Suprapubic skin (tissue), 3 donors: ENCODE measurements around the gene S1PR5.

Experiments used
- EP300 ChIP-seq: sonication (generic); formaldehyde crosslinking; IDR thresholded peaks from one replicate; pipeline ENCODE4 v1.6.1; 2017; ENCODE audit warnings: antibody characterized with exemption
- TF ChIP-seq, protein P1 (sequence below), 2 donors: fragments of 200-600 bp in 1 of 2; fragments of 450-650 bp in 1 of 2; sonication (generic) in 1 of 2; IDR thresholded peaks; one replicate each; pipeline ENCODE4 v1.5.1; 2016 to 2019; ENCODE audit warnings: antibody characterized with exemption in 2 of 2, mild to moderate bottlenecking in 1 of 2, moderate library complexity in 1 of 2

DNA sequence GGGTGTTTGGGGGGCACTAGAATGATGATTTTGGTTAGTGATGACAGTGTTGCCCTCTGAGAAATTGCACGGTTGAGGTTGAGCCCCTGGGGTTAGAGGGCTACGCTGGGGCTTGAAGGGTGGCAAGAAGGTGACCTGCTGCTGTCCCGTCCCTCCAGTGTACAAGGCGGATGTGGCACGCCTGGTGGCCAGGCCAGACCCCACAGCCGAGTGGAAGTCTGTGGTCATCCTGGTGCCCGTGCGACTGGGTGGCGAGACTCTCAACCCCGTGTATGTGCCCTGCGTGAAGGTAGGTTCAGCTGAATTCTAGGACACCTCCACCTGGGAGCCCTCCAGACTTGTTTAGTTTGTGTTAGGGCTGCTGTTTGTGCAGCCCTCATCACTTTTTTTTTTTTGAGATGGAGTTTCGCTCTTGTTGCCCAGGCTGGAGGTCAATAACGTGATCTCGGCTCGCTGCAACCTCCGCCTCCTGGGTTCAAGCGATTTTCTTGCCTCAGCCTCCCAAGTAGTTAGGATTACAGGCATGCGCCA, 31.6 kb upstream of the S1PR5 start:
- TF ChIP-seq, protein P1, sequence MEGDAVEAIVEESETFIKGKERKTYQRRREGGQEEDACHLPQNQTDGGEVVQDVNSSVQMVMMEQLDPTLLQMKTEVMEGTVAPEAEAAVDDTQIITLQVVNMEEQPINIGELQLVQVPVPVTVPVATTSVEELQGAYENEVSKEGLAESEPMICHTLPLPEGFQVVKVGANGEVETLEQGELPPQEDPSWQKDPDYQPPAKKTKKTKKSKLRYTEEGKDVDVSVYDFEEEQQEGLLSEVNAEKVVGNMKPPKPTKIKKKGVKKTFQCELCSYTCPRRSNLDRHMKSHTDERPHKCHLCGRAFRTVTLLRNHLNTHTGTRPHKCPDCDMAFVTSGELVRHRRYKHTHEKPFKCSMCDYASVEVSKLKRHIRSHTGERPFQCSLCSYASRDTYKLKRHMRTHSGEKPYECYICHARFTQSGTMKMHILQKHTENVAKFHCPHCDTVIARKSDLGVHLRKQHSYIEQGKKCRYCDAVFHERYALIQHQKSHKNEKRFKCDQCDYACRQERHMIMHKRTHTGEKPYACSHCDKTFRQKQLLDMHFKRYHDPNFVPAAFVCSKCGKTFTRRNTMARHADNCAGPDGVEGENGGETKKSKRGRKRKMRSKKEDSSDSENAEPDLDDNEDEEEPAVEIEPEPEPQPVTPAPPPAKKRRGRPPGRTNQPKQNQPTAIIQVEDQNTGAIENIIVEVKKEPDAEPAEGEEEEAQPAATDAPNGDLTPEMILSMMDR (IDR thresholded peaks at IDR 0.05) = no peak
- TF ChIP-seq EP300 = no peak
